NOMO-1 treated with DMSO at 0.1 percent for 48 hours (cell line): ENCODE results near the gene ABCA5.
A peak's percentile ranks its signal among the peaks of the same experiment; 100 is the strongest.
"Not testable (repeated sequence)": the region's sequence is repeated elsewhere in the genome, so short reads cannot be mapped to it uniquely, and the experiment has no call there.

Experiments
- DNase-seq: peaks from one replicate; lab custom pipeline; 2025; ENCODE audit not compliant: unreplicated experiment; lab: John Stamatoyannopoulos, UW

ABCA5 gene

GRCh38 chr17:69333561-69333960, 6.6 kb upstream of the ABCA5 start:
- peak; percentile 9 for DNase-seq

GRCh38 chr17:69331756-69332155, 4.8 kb upstream of the ABCA5 start:
- DNase-seq = no peak

- peak; percentile 5 for DNase-seq
Measured at GRCh38 chr17:69326377-69327059, 415 bp downstream of the ABCA5 start.

GRCh38 chr17:69325518-69326376, 1.2 kb downstream of the ABCA5 start:
- DNase-seq = no peak

- DNase-seq = peak; percentile 53
Measured at GRCh38 chr17:69323806-69324205, 3.1 kb downstream of the ABCA5 start.

GRCh38 chr17:69320908-69321238, 6.1 kb downstream of the ABCA5 start:
- DNase-seq = no peak

GRCh38 chr17:69320210-69320907, 6.6 kb downstream of the ABCA5 start:
- no peak for DNase-seq

DNA sequence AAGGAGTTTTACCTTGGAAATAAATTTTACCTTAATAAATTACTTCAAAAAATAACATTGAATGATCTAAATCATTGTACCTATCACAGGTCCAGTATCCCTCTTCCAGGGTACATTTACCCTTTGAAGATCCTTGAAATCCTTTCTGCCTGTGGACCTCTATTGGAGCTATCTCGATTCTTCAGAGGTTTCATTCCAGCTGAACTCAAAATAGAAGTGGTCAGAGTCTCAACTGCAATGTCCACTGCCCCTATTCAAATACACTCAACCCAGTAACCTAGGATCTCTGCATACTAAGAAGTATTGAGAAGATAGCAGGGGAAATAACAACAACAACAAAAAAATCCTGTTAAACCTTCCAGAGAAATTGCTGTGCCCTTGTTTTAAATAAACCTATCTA, 9.3 kb downstream of the ABCA5 start:
- no peak for DNase-seq

DNA sequence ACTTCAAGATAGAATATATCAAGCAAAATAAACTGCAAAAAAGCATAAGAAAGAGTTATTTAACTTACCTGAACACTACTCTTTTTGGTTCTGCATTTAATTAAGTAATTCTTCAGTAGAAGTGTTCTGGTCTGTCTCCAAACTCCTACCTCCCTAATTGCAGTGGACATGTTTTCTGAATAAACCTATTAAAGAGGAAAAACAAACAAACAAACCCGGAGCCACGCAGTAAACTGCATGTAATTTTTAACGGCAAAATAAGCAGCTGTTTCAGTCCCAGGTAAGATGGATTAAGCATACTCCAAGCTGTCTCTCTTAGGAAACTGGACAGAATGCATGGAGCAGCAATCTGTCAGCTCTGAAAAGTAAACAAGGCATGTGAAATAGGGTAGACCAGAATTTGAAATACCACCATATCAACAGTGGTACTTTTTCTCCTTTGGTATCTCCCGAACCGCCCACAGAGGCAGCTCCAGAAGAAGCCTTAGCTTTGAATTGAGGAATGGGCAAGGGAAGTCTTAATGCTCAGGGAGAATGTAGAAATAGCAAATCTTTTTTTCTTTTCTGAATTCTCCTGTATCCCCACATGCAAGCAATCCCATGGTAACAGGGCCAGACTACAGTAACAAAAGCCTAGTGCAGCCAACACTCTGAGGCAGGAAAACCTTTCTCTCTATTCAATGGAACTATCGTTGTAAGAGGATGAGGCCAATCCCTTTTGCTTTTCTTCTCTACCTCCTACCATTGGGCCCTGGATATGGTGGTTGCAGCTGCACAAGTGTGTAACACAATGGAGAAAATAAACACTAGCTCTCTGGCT, 12.5 kb downstream of the ABCA5 start:
- DNase-seq = no peak

GRCh38 chr17:69305177-69305576, 21.8 kb downstream of the ABCA5 start:
- no peak for DNase-seq

DNA sequence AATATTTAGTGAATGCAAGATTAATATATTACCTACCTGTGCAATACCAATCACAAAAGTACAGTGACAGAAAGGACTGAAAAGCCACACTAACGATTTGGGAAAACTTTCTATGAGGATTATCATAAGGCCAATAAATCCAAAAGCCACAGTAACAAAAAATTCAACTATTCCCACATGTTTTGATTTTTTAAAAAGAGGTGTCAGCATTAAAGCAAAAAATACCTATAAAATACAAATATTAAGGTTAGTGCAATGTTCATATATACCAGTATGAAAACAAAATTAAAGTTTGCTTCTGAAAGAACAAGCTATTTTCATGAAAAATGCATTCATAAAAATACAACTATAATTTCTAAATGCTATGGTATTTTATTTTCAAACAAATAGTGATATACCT, 24.3 kb downstream of the ABCA5 start:
- DNase-seq = no peak

- DNase-seq = peak; percentile 22
Measured at GRCh38 chr17:69300222-69300621, 26.7 kb downstream of the ABCA5 start.

DNA sequence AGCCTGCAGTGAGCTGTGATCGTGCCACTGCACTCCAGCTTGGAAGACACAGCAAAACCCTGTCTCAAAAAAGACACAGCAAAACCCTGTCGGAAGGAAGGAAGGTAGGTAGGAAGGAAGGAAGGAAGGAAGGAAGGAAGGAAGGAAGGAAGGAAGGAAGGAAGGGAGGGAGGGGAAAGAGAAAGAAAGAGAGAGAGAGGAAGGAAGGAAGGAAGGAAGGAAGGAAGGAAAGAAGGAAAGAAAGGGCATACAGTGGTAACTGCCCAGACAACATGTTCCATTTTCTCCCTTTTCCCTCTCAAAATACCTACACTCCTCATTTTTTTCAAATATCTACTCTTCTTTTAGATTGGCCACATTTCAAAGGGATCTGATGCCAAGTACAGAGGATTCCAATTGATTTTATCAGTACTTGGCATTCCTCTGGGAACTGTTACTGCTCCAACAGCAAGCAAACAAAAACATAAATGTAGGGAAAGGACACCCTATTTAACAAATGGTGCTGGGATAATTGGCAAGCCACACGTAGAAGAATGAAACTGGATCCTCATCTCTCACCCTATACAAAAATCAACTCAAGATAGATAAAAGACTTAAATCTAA, 28.7 kb downstream of the ABCA5 start:
- not testable (repeated sequence) for DNase-seq

DNA sequence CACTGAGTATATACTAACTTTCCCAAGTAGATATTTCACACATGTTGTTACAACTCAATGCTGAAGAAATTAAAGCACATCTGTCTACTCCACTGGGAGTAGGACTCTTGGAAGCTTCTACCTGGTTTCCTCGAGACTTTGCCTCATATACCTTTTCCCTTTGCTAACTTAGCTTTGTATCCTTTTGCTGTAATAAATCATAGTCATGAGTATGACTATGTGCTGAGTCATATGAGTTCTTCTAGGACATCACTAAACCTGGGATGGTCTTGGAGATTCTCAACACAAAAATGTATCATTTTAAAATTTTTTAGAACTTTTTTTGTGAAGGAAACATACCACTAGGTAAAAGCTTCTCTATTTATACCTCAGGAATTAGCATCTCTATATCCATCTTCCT, 39.8 kb downstream of the ABCA5 start:
- DNase-seq = no peak

DNA sequence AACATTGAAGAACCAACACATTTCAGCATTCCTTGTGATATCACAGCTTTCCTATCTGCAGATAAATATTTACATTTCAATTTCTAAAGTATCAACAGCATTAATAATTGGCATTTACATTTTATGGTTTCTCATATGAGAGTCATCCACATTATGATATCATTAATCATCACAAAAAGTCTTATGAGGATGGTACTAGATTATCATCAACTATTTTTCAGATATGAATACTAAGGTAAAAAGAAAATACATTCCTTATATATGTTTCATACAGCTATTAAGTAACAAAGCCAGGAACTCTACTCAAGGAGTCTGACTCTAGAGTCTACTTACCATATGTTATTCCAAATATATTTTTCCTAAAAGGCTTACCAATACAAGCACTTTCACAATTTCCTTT, 40.7 kb downstream of the ABCA5 start:
- DNase-seq = no peak

- DNase-seq = no peak
Measured at GRCh38 chr17:69284646-69285045, 42.3 kb downstream of the ABCA5 start.

DNA sequence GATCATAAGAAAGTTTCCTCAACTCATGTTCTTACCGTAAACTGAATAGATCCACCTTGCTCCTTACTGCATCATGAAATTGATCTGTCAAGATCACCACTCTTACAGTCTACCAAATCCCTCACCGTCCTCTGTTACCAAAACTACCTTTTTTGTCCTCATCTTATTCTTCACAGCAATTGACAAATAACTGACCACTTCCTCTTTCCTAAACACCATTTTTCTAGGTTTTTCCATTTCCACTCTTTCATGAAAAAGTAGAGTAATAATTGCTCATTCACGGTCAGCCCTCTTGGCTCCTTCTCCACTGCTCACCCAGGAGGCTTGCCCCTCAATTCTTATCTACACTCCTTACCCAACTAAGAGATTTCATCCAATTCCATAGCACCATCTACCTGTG, 44.9 kb downstream of the ABCA5 start:
- peak; percentile 59 for DNase-seq

DNA sequence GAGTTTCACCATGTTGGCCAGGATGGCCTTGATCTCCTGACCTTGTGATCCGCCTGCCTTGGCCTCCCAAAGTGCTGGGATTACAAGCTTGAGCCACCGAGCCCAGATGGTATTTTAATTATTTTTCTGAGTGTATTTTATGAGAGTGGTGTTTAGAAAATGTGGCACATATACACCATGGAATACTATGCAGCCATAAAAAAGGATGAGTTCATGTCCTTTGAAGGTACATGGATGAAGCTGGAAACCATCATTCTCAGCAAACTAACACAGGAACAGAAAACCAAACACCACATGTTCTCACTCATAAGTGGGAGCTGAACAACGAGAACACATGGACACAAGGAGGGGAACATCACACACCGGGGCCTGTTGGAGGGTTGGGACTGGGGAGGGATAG, 50.7 kb downstream of the ABCA5 start:
- DNase-seq = not testable (repeated sequence)

GRCh38 chr17:69275751-69276150, 51.2 kb downstream of the ABCA5 start:
- no peak for DNase-seq

GRCh38 chr17:69271023-69271422, 55.9 kb downstream of the ABCA5 start:
- no peak for DNase-seq
